IgD-negative memory B cell (primary cell): Measurements from ENCODE around the gene CCL7. TPM values are rescaled to one million over a fixed set of nuclear protein-coding genes. Genes with fewer than 3 reads are reported as not detected.

ENCODE experiments used
- H3K27ac Mint-ChIP-seq, 3 donors: one replicate each; pipeline ENCODE4 v1.8.0; 2020 to 2022; ENCODE audit warnings: mild to moderate bottlenecking in 3 of 3, mixed read lengths in 3 of 3, moderate library complexity in 1 of 3
- H3K27me3 Mint-ChIP-seq: one replicate; pipeline ENCODE4 v1.8.0; 2021; ENCODE audit warnings: mixed read lengths
- H3K36me3 Mint-ChIP-seq: one replicate; pipeline ENCODE4 v1.8.0; 2020; ENCODE audit warnings: mild to moderate bottlenecking, mixed read lengths
- H3K4me1 Mint-ChIP-seq, 3 donors: one replicate each; pipeline ENCODE4 v1.8.0; 2020 to 2022; ENCODE audit warnings: mixed read lengths in 3 of 3, mild to moderate bottlenecking in 1 of 3
- H3K4me3 Mint-ChIP-seq, 4 donors: one replicate each; pipeline ENCODE4 v1.8.0; 2020 to 2022; ENCODE audit warnings: mild to moderate bottlenecking in 4 of 4, mixed read lengths in 4 of 4, moderate library complexity in 3 of 4
- H3K9me3 Mint-ChIP-seq, 3 donors: one replicate each; pipeline ENCODE4 v1.8.0; 2020 to 2021; ENCODE audit warnings: mixed read lengths in 3 of 3, mild to moderate bottlenecking in 1 of 3
- polyA plus RNA-seq: library from polyadenylated mRNA; unstranded; fragments of 300-500 nt; fragmentation: Illumina TruSeq; gene quantifications from one replicate; pipeline ENCODE4 v1.2.3, GENCODE V29; 2021

Gene CCL7
- polyA plus RNA-seq, 1 donor from 2014 or later = not detected

- Mint-ChIP-seq H3K4me1 (peaks cover 0 to 10% (median 2%) of the 10 kb centered on the region in 3 donors), H3K9me3 (peaks cover 0 to 2% (median 0%) of the 10 kb centered on the region in 3 donors), H3K27me3 (peaks cover 25% of the 10 kb centered on the region)
Measured at GRCh38 chr17:34254146-34254545, 15.9 kb upstream of the CCL7 start.

GRCh38 chr17:34254651-34255380 lies 15.2 kb upstream of the CCL7 start, which contains the start of gene CCL2:
Gene CCL2, plus strand, starts transcription at chr17:34255285. Its CDS starts 65 bp downstream, at chr17:34255350.
- Mint-ChIP-seq H3K27me3 (peaks cover 28% of the 10 kb centered on the region), H3K4me1 (peaks cover 0 to 10% (median 2%) of the 10 kb centered on the region in 3 donors), H3K27ac (no peak within 1 kb of the TSS), H3K9me3 (peaks cover 0 to 2% (median 0%) of the 10 kb centered on the region in 3 donors), H3K36me3 (no peaks in the 10 kb centered on the region), H3K4me3 (peak within 1 kb of the TSS in 2 of 4 donors; percentile 1 to 7)

More at GRCh38 chr17:34254146-34254545, 15.9 kb upstream of the CCL7 start:
- Mint-ChIP-seq H3K36me3 (no peaks in the 10 kb centered on the region), H3K4me3 (no peak overlapping the region), H3K27ac (no peak overlapping the region)

- H3K36me3 Mint-ChIP-seq = no peaks in the 10 kb centered on the region
- peak overlapping the region in 2 of 4 donors; percentile 1 to 7 for H3K4me3 Mint-ChIP-seq
- H3K27ac Mint-ChIP-seq = no peak overlapping the region
- H3K4me1 Mint-ChIP-seq = peaks cover 0 to 10% (median 2%) of the 10 kb centered on the region in 3 donors
- peaks cover 0 to 2% (median 0%) of the 10 kb centered on the region in 3 donors for H3K9me3 Mint-ChIP-seq
- peaks cover 30% of the 10 kb centered on the region for H3K27me3 Mint-ChIP-seq
Measured at GRCh38 chr17:34255381-34255732, 14.7 kb upstream of the CCL7 start.

- Mint-ChIP-seq H3K4me1 (peaks cover 0 to 10% (median 2%) of the 10 kb centered on the region in 3 donors), H3K27ac (no peak overlapping the region), H3K36me3 (no peaks in the 10 kb centered on the region), H3K4me3 (no peak overlapping the region), H3K27me3 (peaks cover 30% of the 10 kb centered on the region), H3K9me3 (peaks cover 0 to 2% (median 0%) of the 10 kb centered on the region in 3 donors)
Measured at GRCh38 chr17:34255841-34256240, 14.2 kb upstream of the CCL7 start.

GRCh38 chr17:34257299-34257985 lies 12.6 kb upstream of the CCL7 start:
- Mint-ChIP-seq H3K27ac (no peak overlapping the region), H3K4me3 (no peak overlapping the region), H3K4me1 (peaks cover 0 to 2% (median 0%) of the 10 kb centered on the region in 3 donors), H3K27me3 (peaks cover 34% of the 10 kb centered on the region), H3K9me3 (peaks cover 0 to 2% (median 0%) of the 10 kb centered on the region in 3 donors), H3K36me3 (no peaks in the 10 kb centered on the region)

- H3K9me3 Mint-ChIP-seq = peaks cover 0 to 2% (median 0%) of the 10 kb centered on the region in 3 donors
- H3K4me3 Mint-ChIP-seq = no peak overlapping the region
- peaks cover 34% of the 10 kb centered on the region for H3K27me3 Mint-ChIP-seq
- H3K4me1 Mint-ChIP-seq = peaks cover 0 to 2% (median 0%) of the 10 kb centered on the region in 3 donors
- H3K36me3 Mint-ChIP-seq = no peaks in the 10 kb centered on the region
- H3K27ac Mint-ChIP-seq = no peak overlapping the region
Measured at GRCh38 chr17:34257986-34258326, 12.1 kb upstream of the CCL7 start.

- Mint-ChIP-seq H3K9me3 (peaks cover 0 to 2% (median 0%) of the 10 kb centered on the region in 3 donors), H3K27ac (no peak overlapping the region), H3K4me3 (no peak overlapping the region), H3K27me3 (peaks cover 32% of the 10 kb centered on the region), H3K4me1 (peaks cover 0 to 2% (median 0%) of the 10 kb centered on the region in 3 donors), H3K36me3 (no peaks in the 10 kb centered on the region)
Measured at GRCh38 chr17:34259146-34259545, 10.9 kb upstream of the CCL7 start.

GRCh38 chr17:34260861-34261260 lies 9.2 kb upstream of the CCL7 start:
- Mint-ChIP-seq H3K4me1 (no peaks in the 10 kb centered on the region), H3K36me3 (no peaks in the 10 kb centered on the region), H3K4me3 (no peak overlapping the region), H3K27me3 (peaks cover 34% of the 10 kb centered on the region), H3K9me3 (peaks cover 0 to 2% (median 0%) of the 10 kb centered on the region in 3 donors), H3K27ac (no peak overlapping the region)

- Mint-ChIP-seq H3K36me3 (no peaks in the 10 kb centered on the region), H3K4me1 (no peaks in the 10 kb centered on the region), H3K4me3 (no peak overlapping the region), H3K9me3 (peaks cover 0 to 2% (median 0%) of the 10 kb centered on the region in 3 donors), H3K27ac (no peak overlapping the region), H3K27me3 (peaks cover 30% of the 10 kb centered on the region)
Measured at GRCh38 chr17:34261568-34262337, 8.3 kb upstream of the CCL7 start.

- Mint-ChIP-seq H3K27me3 (peaks cover 20% of the 10 kb centered on the region), H3K36me3 (no peaks in the 10 kb centered on the region), H3K4me1 (no peaks in the 10 kb centered on the region), H3K27ac (no peak overlapping the region), H3K4me3 (no peak overlapping the region), H3K9me3 (no peaks in the 10 kb centered on the region)
Measured at GRCh38 chr17:34265711-34266110, 4.3 kb upstream of the CCL7 start.

- Mint-ChIP-seq H3K27me3 (peaks cover 14% of the 10 kb centered on the region), H3K27ac (no peak overlapping the region), H3K9me3 (no peaks in the 10 kb centered on the region), H3K4me1 (peaks cover 0 to under 1% (median 0%) of the 10 kb centered on the region in 3 donors), H3K36me3 (no peaks in the 10 kb centered on the region), H3K4me3 (no peak overlapping the region)
Measured at GRCh38 chr17:34275881-34276280, 5.9 kb downstream of the CCL7 start.

- H3K36me3 Mint-ChIP-seq = no peaks in the 10 kb centered on the region
- no peak overlapping the region for H3K27ac Mint-ChIP-seq
- peaks cover 14% of the 10 kb centered on the region for H3K27me3 Mint-ChIP-seq
- no peak overlapping the region for H3K4me3 Mint-ChIP-seq
- no peaks in the 10 kb centered on the region for H3K4me1 Mint-ChIP-seq
- H3K9me3 Mint-ChIP-seq = no peaks in the 10 kb centered on the region
Measured at GRCh38 chr17:34276826-34277225, 6.8 kb downstream of the CCL7 start.

GRCh38 chr17:34283571-34283970 lies 13.6 kb downstream of the CCL7 start:
- Mint-ChIP-seq H3K4me3 (no peak overlapping the region), H3K9me3 (peaks cover 0 to 1% (median 0%) of the 10 kb centered on the region in 3 donors), H3K4me1 (no peaks in the 10 kb centered on the region), H3K27ac (no peak overlapping the region), H3K27me3 (peaks cover 22% of the 10 kb centered on the region), H3K36me3 (no peaks in the 10 kb centered on the region)

GRCh38 chr17:34285286-34285792 lies 15.3 kb downstream of the CCL7 start, which contains the start of gene CCL11:
Gene CCL11, plus strand, starts transcription at chr17:34285742. Its CDS starts 67 bp downstream, at chr17:34285809.
- Mint-ChIP-seq H3K27me3 (peaks cover 16% of the 10 kb centered on the region), H3K4me1 (no peaks in the 10 kb centered on the region), H3K4me3 (no peak within 1 kb of the TSS), H3K27ac (no peak within 1 kb of the TSS), H3K36me3 (no peaks in the 10 kb centered on the region), H3K9me3 (peaks cover 0 to 1% (median 0%) of the 10 kb centered on the region in 3 donors)

- no peak overlapping the region for H3K27ac Mint-ChIP-seq
Measured at GRCh38 chr17:34287875-34288274, 17.9 kb downstream of the CCL7 start.

More at GRCh38 chr17:34287875-34288274, 17.9 kb downstream of the CCL7 start:
- Mint-ChIP-seq H3K4me3 (no peak overlapping the region), H3K9me3 (peaks cover 0 to 1% (median 0%) of the 10 kb centered on the region in 3 donors), H3K27me3 (peaks cover 19% of the 10 kb centered on the region), H3K36me3 (no peaks in the 10 kb centered on the region), H3K4me1 (no peaks in the 10 kb centered on the region)
